Measurements from ENCODE around the gene CD300E.
"Not testable (repeated sequence)": the region's sequence is repeated elsewhere in the genome, so short reads cannot be mapped to it uniquely, and the experiment has no call there.

Gene CD300E

DNA sequence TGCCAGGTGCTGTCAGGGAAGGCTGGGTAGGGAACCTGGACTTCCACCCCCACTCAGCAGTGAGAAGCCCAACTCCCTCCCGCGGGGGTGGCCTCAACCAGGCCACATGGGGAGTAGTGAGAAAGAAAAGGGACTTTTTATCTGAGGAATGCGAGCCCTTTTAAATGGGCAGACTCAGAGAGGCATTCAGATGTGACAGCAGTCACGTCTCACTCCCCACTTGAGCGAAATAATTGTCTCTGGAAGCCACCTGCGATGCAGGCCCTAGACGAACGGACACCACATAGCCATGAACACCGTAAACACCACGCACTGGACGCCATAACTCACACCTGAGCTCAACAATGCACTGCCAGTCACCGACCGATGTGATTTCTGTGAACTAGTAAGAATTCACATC, 11.9 kb upstream of the CD300E start:
- no peak for DNase-seq (ENCODE audit: low read depth in 2 of 2)

DNA sequence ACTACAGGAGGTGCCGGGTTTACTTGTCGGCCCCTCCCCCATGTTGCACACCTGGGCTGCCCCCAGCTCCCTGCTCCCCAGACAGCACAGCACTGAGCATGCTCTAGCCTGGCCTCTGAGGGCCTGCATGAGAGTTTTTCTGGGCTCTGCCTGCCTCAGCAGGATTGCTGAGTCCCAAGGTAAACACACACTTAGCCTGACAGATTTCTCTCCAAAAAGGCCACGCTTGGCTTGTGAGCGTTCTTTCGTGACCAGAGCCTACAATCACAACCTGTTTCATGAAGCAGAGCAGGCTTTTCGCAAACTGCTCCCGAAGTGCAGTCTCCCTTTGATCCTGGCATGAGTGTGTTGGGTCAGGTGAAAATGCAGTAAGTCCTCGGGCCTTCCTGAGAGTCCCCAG, 9.8 kb upstream of the CD300E start:
- no peak for DNase-seq (ENCODE audit: low read depth in 2 of 2)

DNA sequence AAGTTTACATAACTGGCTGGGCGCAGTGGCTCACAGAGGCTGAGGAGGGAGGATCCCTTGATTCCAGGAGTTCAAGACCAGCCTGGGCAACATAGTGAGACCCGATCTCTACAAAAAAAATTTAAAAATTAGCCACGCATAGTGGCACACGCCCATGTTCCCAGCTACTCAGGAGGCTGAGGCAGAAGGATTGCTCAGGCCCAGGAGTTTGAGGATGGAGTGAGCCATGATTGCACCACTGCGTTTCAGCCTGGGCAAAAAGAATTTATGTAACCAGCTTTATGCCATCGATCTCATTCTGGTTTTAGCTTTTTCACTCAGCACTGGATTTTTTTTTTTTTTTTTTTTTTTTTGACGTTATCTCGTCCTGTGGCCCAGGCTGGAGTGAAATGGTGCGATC, 9.1 kb upstream of the CD300E start:
- no peak for DNase-seq (ENCODE audit: low read depth in 2 of 2)

DNA sequence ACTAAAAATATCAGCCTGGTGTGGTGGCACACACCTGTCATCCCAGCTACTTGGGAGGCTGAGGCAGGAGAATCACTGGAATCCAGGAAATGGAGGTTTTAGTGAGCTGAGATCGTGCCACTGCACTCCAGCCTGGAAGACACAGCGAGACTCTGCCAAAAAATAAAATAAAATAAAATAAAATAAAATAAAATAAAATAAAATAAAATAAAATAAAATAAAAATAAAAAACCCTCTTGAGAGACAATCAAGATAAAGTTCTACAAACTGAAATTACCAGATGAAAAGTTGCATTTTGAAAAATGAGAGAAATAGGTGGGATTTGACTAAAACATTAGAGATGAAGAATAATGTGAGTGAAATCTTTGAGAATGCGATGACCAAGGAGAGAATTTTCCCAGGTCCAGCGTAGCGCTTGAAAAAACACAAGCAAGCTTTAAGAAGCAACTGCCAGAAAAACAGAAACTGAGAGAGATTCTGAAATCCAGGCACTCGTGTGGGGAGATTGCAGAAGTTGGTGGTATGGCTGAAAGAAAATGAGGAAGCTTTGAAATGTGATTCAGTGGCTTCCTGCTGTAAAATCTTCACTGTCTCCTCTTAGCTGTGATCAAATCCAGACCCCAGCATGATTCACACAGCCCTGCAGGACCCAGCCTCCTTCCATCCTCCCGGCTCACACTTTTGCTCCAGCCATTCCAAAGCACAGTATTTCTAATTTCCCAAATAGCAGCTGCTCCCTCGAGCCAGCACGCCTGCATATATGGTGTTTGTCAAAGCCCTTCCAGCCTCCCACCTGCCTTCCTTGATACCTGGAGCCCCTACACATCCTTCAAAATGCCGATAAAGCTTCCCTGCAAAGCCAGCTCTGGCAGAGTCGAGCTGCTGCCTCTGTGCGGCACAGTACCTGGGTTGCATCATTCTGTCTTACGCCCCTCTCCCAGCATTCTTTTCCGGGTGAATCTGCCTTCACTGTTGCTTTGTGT, 8.2 kb upstream of the CD300E start:
- DNase-seq (ENCODE audit: low read depth in 2 of 2): no peak

DNA sequence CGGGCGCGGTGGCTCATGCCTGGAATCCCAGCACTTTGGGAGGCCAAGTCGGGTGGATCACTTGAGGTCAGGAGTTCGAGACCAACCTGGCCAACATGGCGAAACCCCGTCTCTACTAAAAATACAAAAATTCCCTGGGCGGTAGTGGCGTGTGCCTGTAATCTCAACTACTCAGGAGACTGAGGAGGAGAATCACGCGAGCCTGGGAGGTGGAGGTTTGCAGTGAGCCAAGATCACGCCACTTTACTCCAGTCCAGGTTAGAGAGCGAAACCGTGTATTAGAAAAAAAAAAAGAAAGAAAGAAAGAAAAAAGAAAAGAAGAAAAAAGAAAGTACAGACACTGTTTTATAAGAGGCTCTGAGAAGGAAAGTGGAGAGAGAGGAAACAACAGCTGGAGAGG, 6.7 kb upstream of the CD300E start:
- DNase-seq (ENCODE audit: low read depth in 2 of 2): not testable (repeated sequence)

DNA sequence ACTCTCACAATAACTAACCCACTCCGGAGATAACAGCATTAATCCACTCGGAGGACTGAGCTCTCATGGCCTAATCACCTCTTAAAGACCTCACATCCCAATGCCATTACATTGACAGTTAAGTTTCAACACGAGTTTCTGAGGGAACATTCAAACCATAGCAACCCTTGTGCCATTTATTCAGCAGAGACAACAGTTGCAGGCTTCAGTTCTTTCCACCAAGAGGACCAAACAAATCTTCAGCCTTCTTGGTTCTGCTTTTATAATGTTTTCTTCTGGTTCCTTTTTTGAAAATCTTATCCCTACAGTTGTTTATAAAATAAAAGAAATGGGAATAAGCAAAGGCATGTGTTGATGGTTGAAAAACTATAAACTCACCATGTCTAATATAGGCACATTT, 2.1 kb upstream of the CD300E start:
- DNase-seq (ENCODE audit: low read depth in 2 of 2): no peak

DNA sequence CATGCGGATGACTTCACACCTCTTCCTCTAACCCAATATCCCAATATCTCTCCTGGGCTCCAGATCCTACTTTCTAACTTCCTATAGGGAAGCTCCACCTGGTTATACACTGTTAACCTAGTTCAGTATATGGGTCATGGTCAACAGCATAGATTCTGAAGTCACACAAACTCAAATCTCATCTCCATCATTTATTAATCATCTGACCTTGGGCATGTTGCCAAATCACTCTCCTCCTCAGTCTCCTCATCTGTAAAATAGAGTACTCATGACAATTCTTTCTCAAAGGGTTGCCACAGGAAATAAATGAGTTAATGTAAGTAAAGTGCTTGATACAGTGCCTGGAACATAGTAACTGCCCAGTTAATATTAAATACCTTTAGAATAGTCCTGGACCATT, 593 bp upstream of the CD300E start:
- no peak for DNase-seq (ENCODE audit: low read depth in 2 of 2)

DNA sequence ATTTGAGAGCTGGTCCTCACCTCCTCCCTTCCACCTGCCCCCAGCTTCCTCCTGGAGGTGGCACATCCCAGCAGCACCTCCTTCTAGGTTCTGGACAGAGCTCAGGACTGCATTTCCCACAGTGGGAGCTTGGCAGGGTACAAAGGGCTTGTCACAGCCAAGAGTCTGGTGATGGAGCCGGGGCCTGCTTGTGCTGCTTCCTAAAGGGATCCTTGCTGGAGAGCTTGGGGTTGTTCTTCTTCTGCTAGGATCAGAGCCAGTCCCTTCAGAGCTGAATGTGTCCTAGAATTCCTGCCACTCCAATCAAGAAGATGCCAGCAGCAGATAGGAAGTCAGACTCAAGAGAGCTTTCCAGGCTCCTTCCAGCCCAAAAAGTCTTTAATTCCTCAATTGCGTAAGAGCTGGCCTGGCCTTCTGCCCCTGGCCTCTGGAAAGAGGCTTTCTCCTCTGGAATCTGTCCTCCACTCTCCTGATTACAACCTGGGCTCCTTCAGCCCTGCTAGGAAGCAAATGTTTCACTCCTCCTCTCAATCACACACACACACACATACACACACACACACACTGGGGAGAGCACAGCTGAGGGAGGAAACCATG, 4.4 kb downstream of the CD300E start:
- DNase-seq (ENCODE audit: low read depth in 2 of 2): no peak

DNA sequence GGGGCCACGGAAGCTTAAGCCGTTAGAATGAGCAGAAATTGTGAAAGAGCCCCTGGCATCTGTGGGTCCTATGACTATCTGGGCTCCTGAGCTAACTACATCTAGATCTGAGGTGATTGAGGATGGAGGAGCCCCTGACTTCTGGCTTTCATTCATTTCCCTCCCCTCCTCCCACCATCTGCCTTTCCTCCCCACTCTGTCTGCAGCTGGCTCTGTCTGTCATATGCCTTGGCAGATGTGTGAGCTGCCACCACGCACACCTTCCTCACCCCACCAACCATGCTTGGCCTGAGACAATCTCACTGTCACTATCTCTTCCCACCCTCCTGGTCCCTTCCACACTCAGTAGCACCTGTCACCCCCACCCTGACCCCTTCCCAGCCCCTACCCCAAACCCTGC, 5.1 kb downstream of the CD300E start:
- DNase-seq (ENCODE audit: low read depth in 2 of 2): no peak

DNA sequence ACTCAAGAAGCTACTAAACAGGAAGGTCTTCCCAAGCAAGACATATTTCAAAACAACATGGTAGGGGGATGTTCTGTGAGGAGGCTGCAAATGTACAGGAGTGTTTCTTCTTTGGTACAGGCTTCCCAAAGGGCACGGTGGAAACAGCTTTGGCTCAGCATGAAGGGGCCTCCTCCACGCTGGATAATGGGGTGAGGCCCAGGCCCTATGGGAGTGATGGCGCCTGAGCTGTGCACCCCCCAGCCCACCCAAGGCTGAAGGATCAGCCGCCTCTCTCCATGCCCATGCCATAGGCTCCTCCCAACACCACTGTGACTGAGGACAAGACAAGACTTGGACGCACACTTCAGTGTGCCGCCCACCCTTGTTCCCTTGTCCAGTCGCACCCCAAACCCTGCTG, 6.8 kb downstream of the CD300E start:
- no peak for DNase-seq (ENCODE audit: low read depth in 2 of 2)

DNA sequence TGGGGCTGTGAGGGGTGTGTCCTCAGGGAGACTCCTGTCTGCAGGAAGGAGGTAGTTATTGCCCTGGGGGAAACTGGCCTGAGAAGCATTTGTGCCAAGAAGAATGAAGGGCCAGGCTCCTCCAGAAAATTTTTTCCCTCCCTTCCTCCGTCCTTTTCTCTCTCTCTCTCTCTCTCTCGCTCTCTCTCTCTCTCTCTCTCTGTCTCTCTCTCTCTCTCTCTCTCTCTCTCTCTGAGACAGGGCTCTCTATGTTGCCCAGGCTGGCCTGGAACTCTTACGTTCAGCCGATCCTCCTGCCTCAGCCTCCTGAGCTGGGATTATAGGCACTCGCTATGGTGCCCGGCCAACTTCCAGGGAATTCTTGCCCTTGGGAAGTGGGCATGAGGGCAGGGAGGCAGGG, 11.5 kb downstream of the CD300E start:
- no peak for DNase-seq (ENCODE audit: low read depth in 2 of 2)

DNA sequence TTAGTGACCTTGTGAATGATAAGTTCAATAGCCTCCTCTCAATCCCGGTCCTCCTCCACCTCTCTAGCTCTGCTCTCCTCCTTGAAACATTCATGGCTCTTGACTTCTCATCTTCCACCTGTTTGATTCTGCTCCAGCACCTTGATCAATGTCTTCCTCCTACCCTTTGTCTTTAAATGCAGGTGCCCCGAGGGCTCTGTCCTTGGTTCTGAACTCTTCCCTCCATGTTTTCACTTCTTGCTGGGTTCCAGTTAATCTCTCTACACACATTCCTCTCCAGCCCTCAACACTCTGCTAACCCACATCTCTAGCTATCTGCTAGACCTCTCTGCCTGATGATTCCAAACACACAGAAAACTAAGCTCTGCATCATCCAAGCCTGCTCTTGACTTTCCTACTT, 13.4 kb downstream of the CD300E start:
- DNase-seq (ENCODE audit: low read depth in 2 of 2): no peak

DNA sequence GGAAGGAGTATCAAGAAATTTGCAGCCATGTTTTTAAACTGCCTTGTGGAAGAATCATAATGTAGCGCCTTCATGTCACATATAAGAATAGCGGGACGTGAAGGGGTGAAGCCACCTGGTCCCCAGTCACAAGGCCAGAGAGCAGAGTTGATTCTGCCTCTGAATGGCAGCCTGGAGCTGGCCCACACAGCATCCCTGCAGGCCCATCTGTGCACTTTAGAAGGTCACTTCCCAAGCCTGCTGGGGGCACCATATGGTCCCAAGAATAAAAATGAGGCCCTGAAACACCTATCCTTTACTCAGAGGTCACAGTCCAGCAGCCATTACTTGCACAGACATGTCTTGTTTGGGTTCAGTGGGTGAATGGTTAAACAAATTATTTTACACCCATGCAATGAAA, 15.0 kb downstream of the CD300E start:
- DNase-seq (ENCODE audit: low read depth in 2 of 2): no peak

DNA sequence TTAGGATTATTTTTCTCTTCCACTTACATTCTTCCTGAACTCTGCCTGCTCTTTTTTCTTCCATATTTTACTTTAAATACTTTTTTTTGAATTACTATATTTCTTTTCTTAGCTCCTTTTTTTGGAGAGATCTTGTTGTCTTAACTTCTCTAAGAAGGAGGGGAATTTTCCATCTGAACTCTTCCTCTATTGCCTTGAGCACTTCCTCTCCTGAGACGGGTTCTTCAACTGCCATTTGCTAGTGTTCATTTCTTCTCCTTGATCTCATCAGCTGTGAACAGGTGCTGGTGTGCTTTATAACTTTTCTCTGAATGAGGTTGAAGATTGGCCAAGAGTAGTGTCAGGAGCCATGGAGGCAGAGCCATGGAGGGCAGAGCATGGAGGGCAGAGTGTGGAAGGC, 16.3 kb downstream of the CD300E start:
- no peak for DNase-seq (ENCODE audit: low read depth in 2 of 2)

DNA sequence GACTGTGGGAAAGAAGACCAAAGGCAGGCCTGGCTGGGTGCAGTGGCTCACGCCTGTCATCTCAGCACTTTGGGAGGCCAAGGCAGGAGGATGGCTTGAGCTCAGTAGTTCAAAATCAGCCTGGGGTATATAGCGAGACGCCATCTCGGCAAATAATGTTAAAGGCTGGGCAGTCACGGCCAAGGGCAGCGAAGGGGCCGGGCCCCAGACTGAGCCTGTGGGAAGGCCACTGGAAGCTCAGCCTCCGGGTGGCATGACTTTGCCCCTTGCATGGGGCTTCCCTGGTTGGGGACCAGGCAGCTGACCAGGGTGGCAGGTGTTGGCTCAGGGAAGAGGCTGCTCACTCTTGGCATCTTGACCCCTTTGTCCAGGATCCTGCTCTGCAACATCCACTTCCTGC, 17.5 kb downstream of the CD300E start:
- no peak for DNase-seq (ENCODE audit: low read depth in 2 of 2)

DNA sequence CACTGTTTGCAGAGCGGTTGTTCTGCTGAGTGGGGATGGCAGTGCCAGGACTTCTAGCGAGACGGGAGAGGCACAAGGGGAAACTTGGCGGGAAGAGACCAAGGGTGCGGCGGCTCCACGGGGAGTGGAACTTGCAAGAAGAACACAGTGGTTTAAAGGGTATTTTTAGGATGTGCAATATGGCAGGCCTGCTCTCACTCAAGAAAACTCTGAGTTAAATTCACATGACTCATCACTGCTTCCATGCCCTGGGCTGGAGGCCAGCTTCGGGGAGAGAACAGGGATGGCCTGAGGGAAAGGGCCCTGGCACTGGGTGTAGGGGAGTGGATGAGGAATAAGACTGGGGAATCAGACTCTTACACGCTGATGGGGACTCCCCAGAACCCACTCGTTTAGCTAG, 18.2 kb downstream of the CD300E start:
- DNase-seq (ENCODE audit: low read depth in 2 of 2): no peak

DNA sequence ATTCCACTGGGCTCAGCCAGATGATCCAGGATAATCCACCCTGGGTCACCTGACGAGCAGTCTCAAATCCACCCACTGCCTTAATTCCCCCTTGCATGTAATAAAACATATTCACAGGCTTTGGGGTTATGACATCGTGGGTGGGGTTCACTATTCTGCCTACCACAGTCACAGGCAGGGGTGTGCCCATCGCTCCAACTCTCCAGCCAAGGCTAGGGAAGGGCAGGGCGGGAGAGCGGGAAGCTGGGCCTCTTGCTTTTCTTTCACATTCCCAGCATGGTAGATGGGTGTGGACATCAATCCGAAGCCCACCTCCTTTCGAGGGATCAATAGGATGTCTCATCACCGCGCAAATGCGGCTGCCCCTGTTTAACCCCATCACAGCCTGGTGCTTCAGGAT, 18.8 kb downstream of the CD300E start:
- DNase-seq (ENCODE audit: low read depth in 2 of 2): no peak

DNA sequence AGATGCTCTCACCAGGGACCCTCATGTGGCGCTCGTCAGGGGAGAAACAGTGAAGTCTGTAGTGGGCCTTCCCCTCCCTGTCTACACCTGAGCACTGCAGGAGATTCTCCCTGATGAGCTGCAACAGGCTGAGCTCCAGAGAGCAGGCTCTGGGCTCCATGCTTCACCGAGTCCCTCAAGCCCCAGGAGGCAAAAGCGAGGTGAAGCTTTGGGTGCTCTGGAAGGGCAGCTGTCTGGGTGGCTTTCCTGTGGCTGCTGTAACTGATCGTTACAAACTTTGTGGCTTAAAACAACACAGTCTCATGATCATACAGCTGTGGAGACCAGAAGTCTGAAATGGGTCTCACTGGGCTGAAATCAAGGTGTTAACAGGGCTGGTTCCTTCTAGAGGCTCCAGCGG, 19.3 kb downstream of the CD300E start:
- DNase-seq (ENCODE audit: low read depth in 2 of 2): no peak

DNA sequence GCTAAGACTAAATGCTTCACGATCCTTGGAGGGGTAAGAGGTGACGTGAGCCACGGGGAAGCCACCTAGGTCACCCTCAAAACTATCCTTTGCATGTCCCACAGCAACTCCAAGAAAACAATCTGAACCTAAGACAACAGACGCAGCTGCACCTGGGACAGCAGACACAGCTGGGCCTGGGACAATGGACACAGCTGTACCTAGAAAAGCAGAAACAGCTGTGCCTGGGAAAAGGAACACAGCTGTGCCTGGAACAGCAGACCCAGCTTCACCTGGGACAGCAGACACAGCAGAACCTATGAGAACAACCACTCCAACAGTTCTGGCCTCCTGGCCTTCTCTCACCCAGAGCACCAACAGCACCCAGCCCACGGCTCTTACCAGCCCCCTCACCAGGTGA, 19.8 kb downstream of the CD300E start:
- no peak for DNase-seq (ENCODE audit: low read depth in 2 of 2)

DNA sequence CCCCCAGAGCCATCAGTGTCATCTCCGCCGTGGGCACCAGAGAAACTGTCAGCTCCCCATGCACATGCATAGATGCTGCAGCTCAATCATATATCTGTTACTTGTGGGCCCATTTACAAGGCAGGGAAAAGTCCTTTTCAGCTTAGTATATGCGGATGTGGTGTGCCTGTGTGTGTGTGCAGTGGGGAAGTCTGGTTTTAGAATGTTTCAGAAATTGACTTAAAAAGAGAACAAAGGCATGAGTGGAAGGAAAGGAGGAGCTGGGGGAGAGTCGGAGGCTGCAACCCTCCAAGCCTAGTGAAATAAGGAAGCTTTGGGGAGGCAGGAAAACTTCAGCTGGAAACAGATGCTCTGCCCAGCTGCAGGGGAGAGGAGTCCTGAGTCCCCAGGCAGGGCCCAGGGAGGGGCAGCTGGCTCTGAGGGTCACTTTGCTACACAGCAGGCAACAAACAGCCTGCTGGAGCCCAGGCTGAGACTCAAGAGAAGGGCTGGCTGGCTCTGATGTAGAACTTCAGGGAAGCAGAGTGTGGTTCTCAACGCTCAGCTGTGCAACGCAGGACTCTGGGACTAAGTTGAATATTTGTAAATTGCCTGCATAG, 20.4 kb downstream of the CD300E start:
- no peak for DNase-seq (ENCODE audit: low read depth in 2 of 2)

DNA sequence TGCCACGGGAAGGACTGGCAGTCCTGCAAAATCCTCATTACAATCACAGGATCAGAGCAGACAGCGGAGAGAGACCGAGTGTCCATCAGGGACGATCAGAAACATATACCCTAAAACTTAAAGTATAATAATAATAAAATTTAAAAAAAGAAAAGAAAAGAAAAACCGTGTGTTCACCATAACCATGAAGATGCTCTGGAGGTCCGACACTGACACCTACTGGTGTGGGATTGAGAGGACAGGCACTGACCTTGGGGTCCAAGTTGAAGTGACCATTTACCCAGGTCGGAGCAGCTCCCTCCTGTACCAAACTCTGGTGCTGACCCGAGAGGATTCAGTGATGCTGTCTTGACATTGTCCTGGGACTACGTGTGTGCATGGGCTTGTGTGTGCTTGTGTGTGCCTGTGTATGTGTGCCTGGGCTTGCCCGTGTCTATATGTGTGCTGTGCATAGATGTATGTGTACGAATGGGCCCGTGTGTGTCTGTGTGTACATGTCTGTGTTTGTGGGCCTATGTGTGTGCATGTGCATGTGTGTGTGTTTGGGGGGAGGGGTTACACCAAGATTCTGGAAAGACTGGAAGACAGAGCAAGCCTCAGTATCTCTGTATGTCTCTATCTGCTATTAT, 21.5 kb downstream of the CD300E start:
- DNase-seq (ENCODE audit: low read depth in 2 of 2): no peak

DNA sequence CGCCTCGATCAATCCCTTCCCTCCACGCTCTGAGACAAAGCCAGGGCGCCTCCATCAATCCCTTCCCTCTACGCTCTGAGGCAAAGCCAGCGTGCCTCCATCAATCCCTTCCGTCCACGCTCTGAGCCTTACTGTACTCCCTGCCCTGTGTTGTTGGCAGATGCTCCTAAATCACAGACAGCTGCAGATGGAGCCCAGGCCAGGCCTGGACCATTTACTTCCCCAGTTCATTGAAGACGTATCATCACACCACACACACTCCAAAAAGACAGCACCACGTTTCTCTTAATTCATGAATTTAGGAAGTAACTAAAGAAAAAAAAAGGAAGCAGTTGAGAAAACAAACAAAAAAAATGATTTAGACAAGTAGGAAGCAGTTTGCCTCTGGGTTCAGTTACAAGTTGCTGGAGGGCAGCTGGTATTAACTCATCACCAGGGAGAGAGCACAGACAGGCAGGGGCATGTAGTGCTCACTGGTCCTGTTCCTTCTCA, 24.0 kb downstream of the CD300E start:
- no peak for DNase-seq (ENCODE audit: low read depth in 2 of 2)

All from stimulated activated CD8-positive, alpha-beta memory T cell treated with anti-CD3 and anti-CD28 coated beads, Interleukin-7, amount 100 ng/mL, for 4 hours (primary cell).